ENCODE data around the gene IRX1. TPM values are rescaled to one million over a fixed set of nuclear protein-coding genes. Genes with fewer than 3 reads are reported as not detected.
A peak's percentile ranks its signal among the peaks of the same experiment; 100 is the strongest.

The IRX1 gene
- total and polyA plus RNA-seq, 7 experiments from 2014 or later: not detected

DNA sequence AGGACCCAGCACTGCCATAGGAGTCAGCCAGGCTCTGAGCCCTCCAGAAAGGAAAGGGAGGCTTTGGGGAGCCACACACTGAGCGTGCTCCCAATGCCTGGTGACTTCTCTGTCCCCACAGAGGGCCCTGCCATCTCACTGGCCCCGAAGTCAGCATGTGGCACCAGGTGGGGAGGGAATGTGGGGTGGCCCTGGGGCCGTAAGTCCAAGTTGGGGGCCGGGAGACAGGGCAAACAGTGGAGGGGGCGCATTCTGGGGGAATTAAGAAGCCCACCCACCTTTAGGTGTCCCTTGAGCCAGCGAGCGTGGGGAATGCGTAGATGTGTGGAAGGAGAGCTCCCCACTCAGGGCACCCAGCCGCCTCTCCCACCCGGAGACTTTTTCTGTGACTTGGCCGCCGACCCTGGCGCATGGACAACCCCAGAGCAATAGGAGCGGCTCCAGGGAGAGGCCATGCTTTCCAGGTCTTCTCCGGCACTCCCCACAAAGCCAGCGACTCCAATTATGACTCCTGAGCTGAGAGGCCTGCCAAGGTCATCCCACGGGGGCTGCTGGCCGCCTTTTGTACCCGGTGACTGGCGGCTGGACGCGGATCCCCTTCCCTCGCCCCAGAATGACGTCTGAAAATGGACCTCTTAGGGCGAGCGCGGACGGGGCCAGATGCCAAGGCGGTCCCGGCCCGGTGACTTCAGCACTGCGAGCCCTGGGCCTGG, 9.8 kb downstream of the IRX1 start:
- POLR2A ChIA-PET: no interaction called here
- peaks cover 0 to 15% (median 11%) of the 10 kb centered on the region in 7 donors for H3K4me1 Mint-ChIP-seq

DNA sequence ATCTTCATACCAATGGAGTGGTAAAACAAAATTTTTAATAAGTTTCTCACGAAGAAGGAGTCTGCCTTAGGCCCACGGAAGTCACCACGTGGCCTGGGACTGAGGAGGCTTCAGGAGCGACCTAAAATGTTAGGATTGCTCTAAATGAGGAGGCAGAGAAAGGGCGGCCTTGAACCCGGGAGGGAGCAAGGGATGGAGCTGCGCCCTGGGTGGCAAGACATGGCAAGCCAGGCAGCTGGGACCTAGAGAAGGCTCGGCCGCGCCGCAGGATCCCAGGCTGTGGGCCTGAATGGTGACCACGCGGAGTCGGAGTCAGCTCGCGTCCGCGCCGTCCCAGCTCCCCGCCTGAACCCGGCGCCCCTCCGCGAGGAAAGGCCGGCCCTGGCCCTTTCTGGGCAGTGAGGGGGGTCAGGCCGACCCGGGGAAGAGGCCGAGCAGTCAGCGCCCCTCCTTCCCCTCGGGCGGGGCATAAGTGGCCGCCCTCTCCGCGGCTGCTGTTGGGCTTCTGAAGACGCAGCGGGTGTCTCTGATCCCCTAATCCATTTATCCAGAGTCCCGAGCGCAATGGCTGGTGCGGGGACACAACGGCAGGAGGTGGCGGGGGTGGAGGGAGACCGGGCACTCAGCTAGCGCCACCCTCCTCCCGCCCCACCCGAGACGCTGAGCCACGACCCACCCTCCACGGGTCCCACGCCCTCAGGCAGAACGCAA, 10.6 kb downstream of the IRX1 start:
- Mint-ChIP-seq H3K4me3 (peak overlapping the region in 1 of 10 donors; percentile 4), H3K9me3 (peaks cover 0 to 14% (median 3%) of the 10 kb centered on the region in 11 donors), H3K4me1 (peaks cover 0 to 11% (median 7%) of the 10 kb centered on the region in 7 donors), H3K27me3 (peaks cover 57 to 82% (median 63%) of the 10 kb centered on the region in 5 donors), H3K36me3 (peaks cover 0 to 14% (median 0%) of the 10 kb centered on the region in 5 donors), H3K27ac (no peak overlapping the region)
- ATAC-seq (no peak), DNase-seq (no peak)
- Histone ChIP-seq H3K9me3 (ENCODE audit: control insufficient read depth in 2 of 3, low read length in 3 of 3) (no peaks in the 10 kb centered on the region), H3K4me3 (ENCODE audit: low read length) (no peak overlapping the region), H3K27me3 (ENCODE audit: control insufficient read depth in 2 of 2, insufficient read depth in 2 of 2, low read length in 2 of 2) (no peaks in the 10 kb centered on the region), H3K36me3 (ENCODE audit: control insufficient read depth in 2 of 3, insufficient read depth in 3 of 3, low read length in 3 of 3) (no peaks in the 10 kb centered on the region), H3K27ac (ENCODE audit: low read depth, low read length) (no peak overlapping the region), H3K4me1 (ENCODE audit: control insufficient read depth in 2 of 2, insufficient read depth in 2 of 2, low read length in 2 of 2) (no peaks in the 10 kb centered on the region)
- ChIA-PET POLR2A (no interaction called here), CTCF (no interaction called here)
- intact Hi-C loops (cut with micrococcal nuclease): no loop called here

More for the DNA sequence above, 9.8 kb downstream of the IRX1 start:
- H3K27me3 Mint-ChIP-seq: peaks cover 63 to 85% (median 67%) of the 10 kb centered on the region in 5 donors
- H3K9me3 Mint-ChIP-seq: peaks cover 0 to 17% (median 4%) of the 10 kb centered on the region in 11 donors
- Histone ChIP-seq H3K36me3 (ENCODE audit: control insufficient read depth in 2 of 3, insufficient read depth in 3 of 3, low read length in 3 of 3) (no peaks in the 10 kb centered on the region), H3K27me3 (ENCODE audit: control insufficient read depth in 2 of 2, insufficient read depth in 2 of 2, low read length in 2 of 2) (no peaks in the 10 kb centered on the region), H3K4me1 (ENCODE audit: control insufficient read depth in 2 of 2, insufficient read depth in 2 of 2, low read length in 2 of 2) (no peaks in the 10 kb centered on the region), H3K9me3 (ENCODE audit: control insufficient read depth in 2 of 3, low read length in 3 of 3) (no peaks in the 10 kb centered on the region), H3K4me3 (ENCODE audit: low read length) (no peak overlapping the region), H3K27ac (ENCODE audit: low read depth, low read length) (no peak overlapping the region)
- peaks cover 0 to 17% (median 0%) of the 10 kb centered on the region in 5 donors for H3K36me3 Mint-ChIP-seq
- DNase-seq: no peak
- no peak overlapping the region for H3K27ac Mint-ChIP-seq
- CTCF ChIA-PET: no interaction called here
- no peak for ATAC-seq
- intact Hi-C loops (cut with micrococcal nuclease): no loop called here
- no peak overlapping the region for H3K4me3 Mint-ChIP-seq

DNA sequence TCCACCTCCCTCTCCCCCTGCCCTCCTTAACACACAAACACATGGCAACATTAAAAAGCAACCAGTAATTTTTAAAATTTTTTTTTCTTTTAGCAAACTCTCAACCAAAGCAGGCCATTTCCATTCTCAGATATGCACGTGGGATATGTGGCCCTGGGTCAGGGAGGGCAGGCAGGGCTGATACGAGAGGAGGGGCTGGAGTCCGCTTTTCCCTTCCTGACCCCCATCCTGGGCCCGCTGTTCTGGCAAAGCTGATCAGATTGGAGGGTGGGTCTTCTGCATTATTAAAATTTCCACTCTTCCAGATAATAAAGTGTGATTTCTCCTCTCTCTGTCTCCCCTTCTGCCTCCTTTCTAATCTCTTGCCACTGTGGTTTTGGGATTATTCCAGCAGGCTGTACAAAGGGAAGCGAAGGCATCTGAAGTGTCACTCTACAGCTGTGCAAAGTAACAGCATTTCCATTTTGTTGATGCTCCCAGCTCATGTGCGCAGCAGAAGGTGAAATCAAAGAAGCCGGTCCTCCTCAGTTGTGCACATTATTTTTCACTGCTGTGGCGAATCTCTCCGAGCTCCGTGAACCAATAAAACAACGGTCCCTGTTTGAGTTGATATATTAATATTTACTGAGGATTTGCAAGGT, 12.0 kb downstream of the IRX1 start:
- no peak overlapping the region for H3K4me3 Mint-ChIP-seq
- no peaks in the 10 kb centered on the region for H3K36me3 ChIP-seq (ENCODE audit: control insufficient read depth in 2 of 3, insufficient read depth in 3 of 3, low read length in 3 of 3)
- CTCF ChIA-PET: no interaction called here
- H3K36me3 Mint-ChIP-seq: peaks cover 0 to 7% (median 0%) of the 10 kb centered on the region in 5 donors
- ATAC-seq: no peak
- no peaks in the 10 kb centered on the region for H3K9me3 ChIP-seq (ENCODE audit: control insufficient read depth in 2 of 3, low read length in 3 of 3)
- no peaks in the 10 kb centered on the region for H3K27me3 ChIP-seq (ENCODE audit: control insufficient read depth in 2 of 2, insufficient read depth in 2 of 2, low read length in 2 of 2)
- H3K9me3 Mint-ChIP-seq: peaks cover 0 to 7% (median 2%) of the 10 kb centered on the region in 11 donors
- no peak overlapping the region for H3K27ac ChIP-seq (ENCODE audit: low read depth, low read length)
- peaks cover 0 to 4% (median 0%) of the 10 kb centered on the region in 7 donors for H3K4me1 Mint-ChIP-seq
- no peaks in the 10 kb centered on the region for H3K4me1 ChIP-seq (ENCODE audit: control insufficient read depth in 2 of 2, insufficient read depth in 2 of 2, low read length in 2 of 2)
- no peak overlapping the region for H3K4me3 ChIP-seq (ENCODE audit: low read length)
- no peak for DNase-seq
- peaks cover 45 to 70% (median 55%) of the 10 kb centered on the region in 5 donors for H3K27me3 Mint-ChIP-seq
- POLR2A ChIA-PET: no interaction called here
- no peak overlapping the region for H3K27ac Mint-ChIP-seq
- intact Hi-C loops (cut with micrococcal nuclease): no loop called here

DNA sequence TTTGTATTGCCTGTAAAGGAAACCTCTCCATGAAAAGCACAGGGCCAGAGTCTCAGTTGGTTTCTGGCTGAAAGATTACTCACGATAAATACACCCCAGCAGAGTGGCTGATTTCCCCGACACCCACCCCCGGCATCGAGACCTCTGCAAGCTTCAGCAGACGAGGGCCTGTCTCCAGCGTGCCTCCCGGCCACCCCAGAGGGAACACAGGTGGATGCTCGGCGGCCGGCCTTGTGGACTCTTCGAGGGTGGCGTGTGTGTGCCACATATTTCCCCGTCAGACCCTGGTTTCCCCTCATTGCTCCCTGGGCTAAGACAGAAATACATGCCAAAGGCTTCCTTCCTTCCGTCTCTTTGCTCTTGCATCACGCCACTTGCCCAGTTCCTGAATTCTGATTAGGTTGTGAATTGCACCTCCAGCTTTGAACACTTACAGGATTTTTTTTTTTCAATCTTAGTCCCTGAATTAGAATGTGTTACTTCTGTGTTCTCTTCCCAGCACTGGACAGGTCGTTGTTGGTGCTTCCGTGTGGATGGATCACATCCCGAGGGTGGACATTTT, 13.6 kb downstream of the IRX1 start:
- POLR2A ChIA-PET: no interaction called here
- Mint-ChIP-seq H3K27me3 (peaks cover 30 to 54% (median 43%) of the 10 kb centered on the region in 5 donors), H3K4me3 (no peak overlapping the region), H3K4me1 (peaks cover 0 to 4% (median 0%) of the 10 kb centered on the region in 7 donors), H3K27ac (no peak overlapping the region), H3K36me3 (peaks cover 0 to 7% (median 0%) of the 10 kb centered on the region in 5 donors), H3K9me3 (peaks cover 0 to 7% (median 2%) of the 10 kb centered on the region in 11 donors)
- Histone ChIP-seq H3K9me3 (ENCODE audit: control insufficient read depth in 2 of 3, low read length in 3 of 3) (no peaks in the 10 kb centered on the region), H3K27me3 (ENCODE audit: control insufficient read depth in 2 of 2, insufficient read depth in 2 of 2, low read length in 2 of 2) (no peaks in the 10 kb centered on the region), H3K4me3 (ENCODE audit: low read length) (no peak overlapping the region), H3K4me1 (ENCODE audit: control insufficient read depth in 2 of 2, insufficient read depth in 2 of 2, low read length in 2 of 2) (no peaks in the 10 kb centered on the region), H3K27ac (ENCODE audit: low read depth, low read length) (no peak overlapping the region), H3K36me3 (ENCODE audit: control insufficient read depth in 2 of 3, insufficient read depth in 3 of 3, low read length in 3 of 3) (no peaks in the 10 kb centered on the region)
- intact Hi-C loops (cut with micrococcal nuclease): no loop called here
- DNase-seq (no peak), ATAC-seq (no peak)
- CTCF ChIA-PET: no interaction called here

DNA sequence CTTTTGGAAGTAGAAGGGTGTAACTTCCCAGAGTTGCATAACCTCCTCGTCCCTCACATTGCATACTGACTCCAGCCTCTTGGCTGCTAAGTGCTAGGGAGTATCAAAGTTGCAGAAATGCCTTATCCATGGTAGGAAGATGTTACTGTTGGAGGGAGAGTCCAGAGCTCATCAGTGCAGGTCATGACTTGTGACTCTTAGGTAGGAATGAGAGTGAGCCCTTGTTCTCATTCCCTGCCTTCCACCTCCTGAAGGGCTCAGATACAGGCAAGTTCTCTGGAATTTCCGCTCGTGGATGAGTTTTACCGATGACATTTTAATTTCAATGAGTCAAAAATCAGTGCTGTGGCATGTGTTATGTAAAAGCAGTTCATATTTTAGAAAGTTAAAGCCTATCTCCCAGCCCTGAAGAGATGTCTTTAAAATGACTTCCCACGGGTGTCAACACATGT, 17.0 kb downstream of the IRX1 start:
- no peaks in the 10 kb centered on the region for H3K4me1 Mint-ChIP-seq
- no peaks in the 10 kb centered on the region for H3K36me3 ChIP-seq (ENCODE audit: control insufficient read depth in 2 of 3, insufficient read depth in 3 of 3, low read length in 3 of 3)
- no peak overlapping the region for H3K4me3 ChIP-seq (ENCODE audit: low read length)

DNA sequence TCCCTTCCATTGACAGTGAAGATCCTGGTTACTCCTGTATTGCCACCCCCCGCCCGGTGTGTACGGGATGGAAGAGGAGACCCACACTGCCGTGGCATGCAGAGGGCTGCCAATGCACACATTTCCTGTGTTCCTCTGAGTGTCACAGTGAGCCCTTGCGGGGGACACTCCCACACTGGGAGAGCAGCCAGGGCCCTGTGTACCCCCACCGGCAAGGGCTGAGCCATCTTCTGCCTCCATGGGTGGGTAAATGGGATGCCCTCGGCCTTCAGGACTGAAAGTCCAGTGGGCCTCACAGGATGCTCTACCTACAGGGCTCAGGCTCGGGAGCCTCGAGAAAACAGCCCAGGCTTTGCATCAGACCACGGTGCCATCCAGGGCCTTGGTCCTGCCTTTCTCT, 18.1 kb downstream of the IRX1 start:
- Histone ChIP-seq H3K4me1 (ENCODE audit: control insufficient read depth in 2 of 2, insufficient read depth in 2 of 2, low read length in 2 of 2) (no peaks in the 10 kb centered on the region), H3K27ac (ENCODE audit: low read depth, low read length) (no peak overlapping the region), H3K36me3 (ENCODE audit: control insufficient read depth in 2 of 3, insufficient read depth in 3 of 3, low read length in 3 of 3) (no peaks in the 10 kb centered on the region), H3K9me3 (ENCODE audit: control insufficient read depth in 2 of 3, low read length in 3 of 3) (no peaks in the 10 kb centered on the region), H3K27me3 (ENCODE audit: control insufficient read depth in 2 of 2, insufficient read depth in 2 of 2, low read length in 2 of 2) (no peaks in the 10 kb centered on the region), H3K4me3 (ENCODE audit: low read length) (no peak overlapping the region)
- H3K27me3 Mint-ChIP-seq: peaks cover 0 to 16% (median 13%) of the 10 kb centered on the region in 5 donors
- H3K36me3 Mint-ChIP-seq: peaks cover 0 to 3% (median 0%) of the 10 kb centered on the region in 5 donors
- H3K9me3 Mint-ChIP-seq: peaks cover 0 to 8% (median 0%) of the 10 kb centered on the region in 11 donors
- H3K4me3 Mint-ChIP-seq: no peak overlapping the region
- ChIA-PET POLR2A (no interaction called here), CTCF (interaction anchor here (0.7 kb wide), 1 partner anchor 19 kb away, joined by 6 read pairs; no protein-coding TSS in a partner anchor)
- ATAC-seq: no peak
- no peaks in the 10 kb centered on the region for H3K4me1 Mint-ChIP-seq
- H3K27ac Mint-ChIP-seq: no peak overlapping the region
- DNase-seq: no peak
- intact Hi-C loops (cut with micrococcal nuclease): no loop called here

More for the DNA sequence above, 17.0 kb downstream of the IRX1 start:
- H3K4me1 ChIP-seq (ENCODE audit: control insufficient read depth in 2 of 2, insufficient read depth in 2 of 2, low read length in 2 of 2): no peaks in the 10 kb centered on the region
- Mint-ChIP-seq H3K9me3 (peaks cover 0 to 6% (median 0%) of the 10 kb centered on the region in 11 donors), H3K27me3 (peaks cover 8 to 27% (median 20%) of the 10 kb centered on the region in 5 donors), H3K27ac (no peak overlapping the region), H3K4me3 (no peak overlapping the region), H3K36me3 (peaks cover 0 to 3% (median 0%) of the 10 kb centered on the region in 5 donors)
- POLR2A ChIA-PET: no interaction called here
- CTCF ChIA-PET: no interaction called here
- H3K27ac ChIP-seq (ENCODE audit: low read depth, low read length): no peak overlapping the region
- H3K27me3 ChIP-seq (ENCODE audit: control insufficient read depth in 2 of 2, insufficient read depth in 2 of 2, low read length in 2 of 2): no peaks in the 10 kb centered on the region
- H3K9me3 ChIP-seq (ENCODE audit: control insufficient read depth in 2 of 3, low read length in 3 of 3): no peaks in the 10 kb centered on the region
- intact Hi-C loops (cut with micrococcal nuclease): no loop called here
- ATAC-seq (no peak), DNase-seq (no peak)

All from naive thymus-derived CD4-positive, alpha-beta T cell (primary cell).